HepG2 (cell line): ENCODE results near the gene DOCK4. TPM values are rescaled to one million over a fixed set of nuclear protein-coding genes. Genes with fewer than 3 reads are reported as not detected.

ENCODE experiments used
- ATAC-seq: fragments of 200-7000 bp; cut with Tn5 transposase; 3 replicates; pipeline ENCODE4 v1.9.1; 2020; ENCODE audit warnings: mild to moderate bottlenecking, moderate library complexity
- BruUV-seq: library from RNA; stranded (reverse); fragments of 400-500 nt; replicated peaks from 2 replicates; lab custom pipeline; 2021; lab: Mats Ljungman, UMichigan
- CTCF ChIA-PET: fragments of 300-600 bp; formaldehyde crosslinking; extraction: SDS; loops from one replicate; lab custom pipeline; 2021; ENCODE audit warnings: low total read pairs, inconsistent platforms, low intra/inter-chr PET ratio; lab: Yijun Ruan, JAX
- POLR2A ChIA-PET: fragments of 350-600 bp; sonication (Branson Sonifier 250); formaldehyde crosslinking; loops from one replicate; lab custom pipeline; 2020; ENCODE audit warnings: antibody characterized with exemption, inconsistent platforms; lab: Yijun Ruan, JAX
- DNase-seq: peaks from one replicate; pipeline ENCODE4 v3.0.0-alpha.2; 2015; ENCODE audit warnings: low spot score
- FAIRE-seq: peaks from 3 replicates; lab custom pipeline; 2011; peaks lifted over from hg19 to GRCh38; lab: Jason Lieb, UNC
- H2AFZ ChIP-seq: one replicate; pipeline ENCODE4 v1.6.1; 2011; ENCODE audit warnings: low read length, inconsistent platforms
- H3K27ac ChIP-seq: fragments of 300-600 bp; 3 replicates; pipeline ENCODE4 v1.8.0; 2011; ENCODE audit warnings: mixed run types, mild to moderate bottlenecking, mixed read lengths, low read length, inconsistent platforms; ENCODE audit not compliant: insufficient read depth; ENCODE audit errors: extremely low read length
- H3K27me3 ChIP-seq, 2 experiments: fragments of 200-600 bp in 1 of 2; 2 replicates in 1 of 2; 3 replicates in 1 of 2; pipeline versions ENCODE4 v1.6.0 to v1.8.0; 2011; ENCODE audit warnings: low read length in 2 of 2, mild to moderate bottlenecking in 2 of 2, moderate library complexity in 2 of 2, inconsistent platforms in 1 of 2; ENCODE audit not compliant: insufficient read depth in 2 of 2, control insufficient read depth in 1 of 2
- H3K36me3 ChIP-seq, 2 experiments: fragments of 200-600 bp in 1 of 2; replicated peaks in 1 of 2; 2 replicates in 1 of 2; 3 replicates in 1 of 2; pipeline versions ENCODE4 v1.5.1 to v1.8.0; 2011; ENCODE audit warnings: low read length in 2 of 2, inconsistent platforms in 1 of 2; ENCODE audit not compliant: insufficient read depth in 2 of 2, control insufficient read depth in 1 of 2
- H3K4me1 ChIP-seq: 2 replicates; pipeline ENCODE4 v1.5.1; 2012; ENCODE audit warnings: low read length, inconsistent platforms; ENCODE audit not compliant: insufficient read depth
- H3K4me2 ChIP-seq: 2 replicates; pipeline ENCODE4 v1.6.0; 2011; ENCODE audit warnings: low read depth, low read length, inconsistent platforms
- H3K4me3 ChIP-seq, 3 experiments: fragments of 200-600 bp in 1 of 3; sonication (generic), shearing (Covaris generic) in 1 of 3; replicated peaks in 1 of 3; 2 replicates each; pipeline ENCODE4 v1.5.1; 2011 to 2016; ENCODE audit warnings: low read length in 3 of 3, inconsistent platforms in 2 of 3, low read depth in 2 of 3, mild to moderate bottlenecking in 2 of 3, control low read depth in 1 of 3, mixed read lengths in 1 of 3; ENCODE audit not compliant: insufficient read depth in 1 of 3
- H3K79me2 ChIP-seq: one replicate; pipeline ENCODE4 v1.6.1; 2011; ENCODE audit warnings: low read length, inconsistent platforms; ENCODE audit not compliant: insufficient read depth
- H3K9ac ChIP-seq: 2 replicates; pipeline ENCODE4 v1.6.0; 2011; ENCODE audit warnings: mild to moderate bottlenecking, low read depth, low read length, inconsistent platforms; ENCODE audit not compliant: insufficient read depth
- H3K9me3 ChIP-seq: 2 replicates; pipeline ENCODE4 v1.5.1; 2012; ENCODE audit warnings: mild to moderate bottlenecking, low read length
- H4K20me1 ChIP-seq: 2 replicates; pipeline ENCODE4 v1.6.0; 2011; ENCODE audit warnings: inconsistent platforms, mild to moderate bottlenecking, low read length, moderate library complexity; ENCODE audit not compliant: insufficient read depth
- CREBL2 ChIP-seq: sonication (generic); formaldehyde crosslinking; IDR thresholded peaks from 2 replicates; pipeline ENCODE4 v1.8.1; 2023; ENCODE audit warnings: missing genetic modification reagents, mild to moderate bottlenecking, borderline replicate concordance
- ELF4 ChIP-seq: sonication (generic); formaldehyde crosslinking; IDR thresholded peaks from 2 replicates; pipeline ENCODE4 v1.5.0; 2020; ENCODE audit warnings: missing genetic modification reagents, mild to moderate bottlenecking, moderate library complexity, borderline replicate concordance
- FOXA1 ChIP-seq, 2 experiments: fragments of 450-650 bp in 1 of 2; sonication (generic) in 1 of 2; formaldehyde crosslinking in 1 of 2; IDR thresholded peaks; 2 replicates each; pipeline versions ENCODE4 v1.4.0 to v1.6.1; 2016 to 2020; ENCODE audit warnings: missing genetic modification reagents in 1 of 2
- MAFF ChIP-seq: IDR thresholded peaks from 2 replicates; pipeline ENCODE4 v1.6.1; 2011; ENCODE audit warnings: low read depth, low read length, improper control_type of control experiment
- MAFK ChIP-seq, 2 experiments: IDR thresholded peaks in 1 of 2; conservative IDR thresholded peaks in 1 of 2; 2 replicates each; pipeline ENCODE4 v1.6.1; 2011; ENCODE audit warnings: improper control_type of control experiment in 2 of 2, low read length in 2 of 2
- MTA3 ChIP-seq: sonication (generic); formaldehyde crosslinking; IDR thresholded peaks from 2 replicates; pipeline ENCODE4 v1.4.0; 2020; ENCODE audit warnings: missing genetic modification reagents
- ZNF687 ChIP-seq: sonication (generic); formaldehyde crosslinking; IDR thresholded peaks from 2 replicates; pipeline ENCODE4 v1.5.1; 2020; ENCODE audit warnings: mild to moderate bottlenecking, missing genetic modification reagents, moderate library complexity
- ZNF878 ChIP-seq: sonication (generic); formaldehyde crosslinking; IDR thresholded peaks from 2 replicates; pipeline ENCODE4 v1.8.1; 2023; ENCODE audit warnings: mild to moderate bottlenecking, missing genetic modification reagents, moderate library complexity
- WGBS: methylation state at CpG from one replicate; pipeline ENCODE4 v1.1.6; 2017; ENCODE audit warnings: low lambda C conversion rate; 5-methylcytosine and 5-hydroxymethylcytosine counted together
- in situ Hi-C: cut with HindIII; loops from 2 replicates; pipeline ENCODE4 v1.10.0; 2017; ENCODE audit warnings: low pct_unique_long_range_greater_than_20kb; ENCODE audit not compliant: extremely low pct_ligation_motif_present
- intact Hi-C: fragments of 100-400 bp; cut with micrococcal nuclease; formaldehyde crosslinking; loops from one replicate; pipeline ENCODE4 v1.10.0; 2022; ENCODE audit not compliant: unreplicated experiment
- polyA plus RNA-seq, 8 experiments: library from polyadenylated mRNA; depleted of rRNA in 3 of 8; stranded (reverse) in 7 of 8; unstranded in 1 of 8; fragments of >200 nt; fragmentation: Illumina TruSeq in 4 of 8; extraction: Trizol in 4 of 8; gene quantifications; 2 replicates each; pipeline versions ENCODE4 v1.2.1 to v1.2.3, GENCODE V29; 2011 to 2016; ENCODE audit warnings: low read depth in 4 of 8, missing spikeins in 1 of 8, mixed read lengths in 1 of 8; ENCODE audit not compliant: insufficient read depth in 1 of 8
- total RNA-seq, 5 experiments: library from RNA; depleted of rRNA; stranded (reverse); fragments of >200 nt; fragmentation: Illumina TruSeq; extraction: Trizol; gene quantifications; 2 replicates each; pipeline ENCODE4 v1.2.3, GENCODE V29; 2016; ENCODE audit warnings: low read depth in 1 of 5

The DOCK4 gene
- total and polyA plus RNA-seq, 2 of the 13 experiments (the other 11 are each of a cell fraction or from before 2014, with no cell fraction given): 13.5 to 17.4 TPM

- ChIA-PET CTCF (no interaction called here), POLR2A (no interaction called here)
- Histone ChIP-seq H3K27me3 (no peaks in the 10 kb centered on the region), H3K79me2 (peaks cover 7% of the 10 kb centered on the region), H3K4me2 (no peak overlapping the region), H3K36me3 (no peaks in the 10 kb centered on the region), H3K4me3 (no peak overlapping the region), H2AFZ (no peak overlapping the region), H4K20me1 (no peaks in the 10 kb centered on the region), H3K9me3 (no peaks in the 10 kb centered on the region), H3K4me1 (peaks cover 30% of the 10 kb centered on the region), H3K27ac (no peak overlapping the region), H3K9ac (no peak overlapping the region)
- intact Hi-C loops (no loop called here), in situ Hi-C loops (no loop called here)
- no peak for ATAC-seq
- no TSS peak for BruUV-seq
- WGBS: 97% methylated on average over 5 of the region's 5 CpGs
- FAIRE-seq: no peak
- no peak for TF ChIP-seq ZNF687 (CRISPR knock-in tag)
- no peak for TF ChIP-seq CREBL2 (CRISPR knock-in tag)
- TF ChIP-seq ELF4 (CRISPR knock-in tag): no peak
- no peak for TF ChIP-seq FOXA1 (IDR thresholded peaks at IDR 0.05)
- TF ChIP-seq FOXA1 (CRISPR knock-in tag; IDR thresholded peaks at IDR 0.05): no peak
- peak in 1 of 2 experiments; percentile 55; a peak in 3 of 4 replicates for TF ChIP-seq MAFK (conservative IDR thresholded peaks at IDR 0.05 in 1 of 2, IDR thresholded peaks at IDR 0.05 in 1 of 2; ENCODE audit: low read length in 2 of 2)
- no peak for TF ChIP-seq MTA3 (CRISPR knock-in tag)
- peak; percentile 56; the same call in 1 of the 2 replicates for TF ChIP-seq MAFF
- TF ChIP-seq ZNF878 (CRISPR knock-in tag): no peak
- no peak for DNase-seq
Observed at GRCh38 chr7:112093409-112093808, 112.8 kb downstream of the DOCK4 start.
